Body of pancreas (tissue), 4 donors: ENCODE results near the gene SPIRE1. TPM values are rescaled to one million over a fixed set of nuclear protein-coding genes. Genes with fewer than 3 reads are reported as not detected.
A peak's percentile ranks its signal among the peaks of the same experiment; 100 is the strongest.
"Not testable (repeated sequence)": the region's sequence is repeated elsewhere in the genome, so short reads cannot be mapped to it uniquely, and the experiment has no call there.

Experiments
- ATAC-seq: fragments of 150-250 bp; one replicate; pipeline ENCODE4 v1.9.1; 2016
- DNase-seq, 4 donors: peaks; one replicate each; pipeline ENCODE4 v3.0.0-alpha.2; 2019
- H3K27ac ChIP-seq, 4 donors: fragments of 200-600 bp; sonication (generic); 1 replicate in 3 of 4; 2 replicates in 1 of 4; pipeline versions ENCODE4 v1.5.1 to v1.6.1; 2016 to 2019; ENCODE audit warnings: mild to moderate bottlenecking in 1 of 4, mixed read lengths in 1 of 4, moderate library complexity in 1 of 4
- H3K27me3 ChIP-seq, 2 donors: fragments of 200-600 bp; sonication (generic); one replicate each; pipeline ENCODE4 v1.6.0; 2016; ENCODE audit warnings: mild to moderate bottlenecking in 1 of 2
- H3K36me3 ChIP-seq, 2 donors: fragments of 200-600 bp; sonication (generic); replicated peaks in 1 of 2; 2 replicates each; pipeline ENCODE4 v1.5.1; 2016; ENCODE audit warnings: low read depth in 2 of 2; ENCODE audit not compliant: insufficient read depth in 1 of 2
- H3K4me1 ChIP-seq: fragments of 200-600 bp; sonication (generic); one replicate; pipeline ENCODE4 v1.6.0; 2016
- H3K4me3 ChIP-seq, 2 donors: fragments of 200-600 bp; sonication (generic); 1 replicate in 1 of 2; 2 replicates in 1 of 2; pipeline ENCODE4 v1.5.1; 2016 to 2019
- H3K9me3 ChIP-seq, 3 donors: fragments of 200-600 bp; sonication (generic); 1 replicate in 2 of 3; 2 replicates in 1 of 3; pipeline ENCODE4 v1.5.1; 2016
- CTCF ChIP-seq, 7 experiments: fragments of 450-650 bp in 4 of 7; fragments of 200-600 bp in 3 of 7; sonication (generic) in 3 of 7; IDR thresholded peaks; one replicate each; pipeline ENCODE4 v1.5.1; 2016 to 2019; ENCODE audit warnings: antibody characterized with exemption in 7 of 7
- POLR2A ChIP-seq, 3 donors: fragments of 450-650 bp; IDR thresholded peaks; one replicate each; pipeline ENCODE4 v1.6.1; 2016; ENCODE audit warnings: antibody characterized with exemption in 3 of 3, mild to moderate bottlenecking in 2 of 3
- WGBS, 2 donors: methylation state at CpG; one replicate each; pipeline ENCODE4 v1.1.5; 2017; 5-methylcytosine and 5-hydroxymethylcytosine counted together
- intact Hi-C: fragments of 100-400 bp; cut with DNase I; formaldehyde crosslinking; loops from one replicate; pipeline ENCODE4 v1.15.1; 2023
- total RNA-seq, 2 donors: library from RNA; depleted of rRNA; stranded (reverse); fragments of >200 nt; gene quantifications; one replicate each; pipeline ENCODE4 v1.1.0, GENCODE V29; 2016

SPIRE1 gene
- total RNA-seq, 2 donors from 2014 or later, result 8.2 to 15.0 TPM

GRCh38 chr18:12652861-12653401 lies 5.0 kb downstream of the SPIRE1 start:
- Histone ChIP-seq H3K36me3 (no peaks in the 10 kb centered on the region), H3K27ac (no peak overlapping the region), H3K9me3 (no peaks in the 10 kb centered on the region), H3K4me1 (peaks cover 13% of the 10 kb centered on the region), H3K4me3 (no peak overlapping the region), H3K27me3 (no peaks in the 10 kb centered on the region)
- TF ChIP-seq POLR2A (IDR thresholded peaks at IDR 0.05), result no peak
- DNase-seq (no peak), ATAC-seq (no peak)
- WGBS, 2 donors, result 35 to 44% methylated on average over 3 of the region's 3 CpGs
- intact Hi-C loops, result no loop called here

- no peak for ATAC-seq
- no peak for DNase-seq
- Histone ChIP-seq H3K27ac (no peak overlapping the region), H3K27me3 (no peaks in the 10 kb centered on the region), H3K9me3 (no peaks in the 10 kb centered on the region), H3K36me3 (no peaks in the 10 kb centered on the region), H3K4me1 (peaks cover 13% of the 10 kb centered on the region), H3K4me3 (no peak overlapping the region)
- TF ChIP-seq CTCF (IDR thresholded peaks at IDR 0.05) (no peak), POLR2A (IDR thresholded peaks at IDR 0.05) (no peak)
- 65 to 68% methylated on average over 4 of the region's 4 CpGs for WGBS, 2 donors
- intact Hi-C loops, result no loop called here
Observed at GRCh38 chr18:12651651-12652050, 6.3 kb downstream of the SPIRE1 start.

GRCh38 chr18:12647773-12648172 lies 10.1 kb downstream of the SPIRE1 start:
- intact Hi-C loops, result no loop called here
- 87 to 88% methylated on average over 3 of the region's 3 CpGs for WGBS, 2 donors
- TF ChIP-seq CTCF (IDR thresholded peaks at IDR 0.05) (no peak), POLR2A (IDR thresholded peaks at IDR 0.05) (no peak)

GRCh38 chr18:12645751-12646203 lies 12.1 kb downstream of the SPIRE1 start:
- Histone ChIP-seq H3K27me3 (no peaks in the 10 kb centered on the region), H3K4me3 (no peak overlapping the region), H3K9me3 (no peaks in the 10 kb centered on the region), H3K4me1 (peaks cover 15% of the 10 kb centered on the region), H3K27ac (no peak overlapping the region), H3K36me3 (no peaks in the 10 kb centered on the region)
- TF ChIP-seq CTCF (IDR thresholded peaks at IDR 0.05) (no peak), POLR2A (IDR thresholded peaks at IDR 0.05) (no peak)
- intact Hi-C loops, result no loop called here
- DNase-seq (peak in 3 of 4 donors; percentile 13 to 22 (median 17)), ATAC-seq (peak; percentile 35)
- 52 to 54% methylated on average over 10 of the region's 10 CpGs for WGBS, 2 donors

More at GRCh38 chr18:12647773-12648172, 10.1 kb downstream of the SPIRE1 start:
- Histone ChIP-seq H3K4me1 (peaks cover 16% of the 10 kb centered on the region), H3K9me3 (no peaks in the 10 kb centered on the region), H3K27ac (no peak overlapping the region), H3K36me3 (no peaks in the 10 kb centered on the region), H3K27me3 (no peaks in the 10 kb centered on the region), H3K4me3 (no peak overlapping the region)
- DNase-seq, result no peak
- ATAC-seq, result no peak

GRCh38 chr18:12645254-12645653 lies 12.7 kb downstream of the SPIRE1 start:
- H3K27me3 ChIP-seq, result no peaks in the 10 kb centered on the region
- peaks cover 15% of the 10 kb centered on the region for H3K4me1 ChIP-seq
- no peak overlapping the region for H3K27ac ChIP-seq
- no peak for TF ChIP-seq CTCF (IDR thresholded peaks at IDR 0.05)
- no peak for TF ChIP-seq POLR2A (IDR thresholded peaks at IDR 0.05)
- no peaks in the 10 kb centered on the region for H3K9me3 ChIP-seq
- no peaks in the 10 kb centered on the region for H3K36me3 ChIP-seq
- ATAC-seq (no peak), DNase-seq (no peak)
- no peak overlapping the region for H3K4me3 ChIP-seq
- intact Hi-C loops, result no loop called here

GRCh38 chr18:12643756-12644155 lies 14.2 kb downstream of the SPIRE1 start:
- ATAC-seq, H3K27ac ChIP-seq, intact Hi-C loops, H3K4me3 ChIP-seq, H3K27me3 ChIP-seq, H3K9me3 ChIP-seq, H3K36me3 ChIP-seq, DNase-seq: not testable (repeated sequence)
- H3K4me1 ChIP-seq, result peaks cover 15% of the 10 kb centered on the region
- WGBS, 2 donors, result 97 to 98% methylated on average over 5 of the region's 5 CpGs
